Stimulated activated CD4-positive, alpha-beta T cell treated with anti-CD3 and anti-CD28 coated beads, Interleukin-2, amount 100 ng/mL, for 4 hours (primary cell): ENCODE results near the gene NOL6.
"Not testable (repeated sequence)": the region's sequence is repeated elsewhere in the genome, so short reads cannot be mapped to it uniquely, and the experiment has no call there.

Experiments
- DNase-seq: peaks from one replicate; pipeline ENCODE4 v3.0.0-alpha.2; 2020; ENCODE audit warnings: low read depth

The NOL6 gene

GRCh38 chr9:33473643-33474352 lies at the start of gene NOL6:
Gene NOL6, minus strand, starts transcription at chr9:33473924. Its CDS starts 82 bp downstream, at chr9:33473842.
- peak; percentile 98 for DNase-seq

- DNase-seq: not testable (repeated sequence)
These were observed 48.1 kb upstream of the NOL6 start for GRCh38 chr9:33521861-33522260.

- not testable (repeated sequence) for DNase-seq
These were observed 44.3 kb upstream of the NOL6 start for GRCh38 chr9:33517934-33518577.

DNA sequence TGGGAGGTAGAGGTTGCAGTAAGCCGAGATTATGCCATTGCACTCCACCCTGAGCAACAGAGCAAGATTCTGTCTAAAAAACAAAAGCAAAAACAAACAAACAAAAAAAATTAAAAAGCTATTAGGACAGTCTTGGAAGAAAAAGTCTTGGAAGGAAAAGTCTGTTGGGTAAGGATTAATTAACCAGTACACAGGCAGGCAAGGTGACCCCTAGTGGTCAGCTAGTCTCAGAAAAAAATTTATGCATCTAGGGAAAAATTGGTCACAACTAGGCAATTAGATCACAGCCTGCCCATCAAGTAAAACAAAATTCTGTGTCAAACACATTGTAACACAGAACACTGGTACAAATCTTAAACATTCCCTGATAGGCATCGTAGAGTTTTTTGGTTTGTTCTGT lies 43.6 kb upstream of the NOL6 start:
- no peak for DNase-seq

DNA sequence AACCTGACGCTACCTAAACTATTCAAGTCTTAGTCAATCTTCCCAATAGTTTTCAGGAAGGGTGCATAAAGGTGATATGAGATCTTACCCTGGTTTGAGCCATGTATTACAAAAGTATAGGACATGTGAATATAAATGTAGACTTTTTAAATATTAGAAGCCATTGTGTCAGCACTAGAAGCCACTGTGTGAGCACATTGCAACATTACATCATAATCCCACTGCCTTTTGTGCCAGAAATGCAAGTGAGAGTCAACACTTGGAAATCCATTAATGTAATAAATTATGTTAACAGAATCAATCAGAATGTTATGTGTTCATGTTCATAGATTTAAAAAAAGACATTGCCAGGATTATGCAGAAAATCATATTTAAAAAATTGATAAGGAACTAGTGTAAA lies 42.7 kb upstream of the NOL6 start:
- not testable (repeated sequence) for DNase-seq

DNA sequence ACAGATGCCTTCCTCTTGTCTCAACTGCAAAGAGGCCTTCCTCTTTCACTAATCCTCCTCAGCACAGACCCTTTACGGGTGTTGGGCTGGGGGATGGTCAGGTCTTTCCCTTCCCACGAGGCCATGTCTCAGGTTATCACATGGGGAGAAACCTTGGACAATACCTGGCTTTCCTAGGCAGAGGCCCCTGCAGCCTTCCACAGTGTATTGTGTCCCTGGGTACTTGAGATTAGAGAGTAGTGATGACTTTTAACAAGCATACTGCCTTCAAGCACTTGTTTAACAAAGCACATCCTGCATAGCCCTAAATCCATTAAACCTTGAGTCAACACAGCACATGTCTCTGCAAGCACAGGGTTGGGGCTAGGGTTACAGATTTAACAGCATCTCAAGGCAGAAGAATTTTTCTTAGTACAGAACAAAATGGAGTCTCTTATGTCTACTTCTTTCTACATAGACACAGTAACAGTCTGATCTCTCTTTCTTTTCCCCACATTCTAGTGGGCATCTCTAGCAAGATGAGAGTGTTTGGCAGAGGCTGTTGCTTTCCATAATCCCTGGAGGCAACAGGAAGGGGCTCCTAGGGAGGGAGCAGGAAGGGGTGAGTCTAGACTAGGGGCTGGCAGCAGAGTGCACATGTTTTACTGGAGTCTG lies 41.7 kb upstream of the NOL6 start:
- not testable (repeated sequence) for DNase-seq

- not testable (repeated sequence) for DNase-seq
These were observed 38.8 kb upstream of the NOL6 start for GRCh38 chr9:33512535-33512934.

DNA sequence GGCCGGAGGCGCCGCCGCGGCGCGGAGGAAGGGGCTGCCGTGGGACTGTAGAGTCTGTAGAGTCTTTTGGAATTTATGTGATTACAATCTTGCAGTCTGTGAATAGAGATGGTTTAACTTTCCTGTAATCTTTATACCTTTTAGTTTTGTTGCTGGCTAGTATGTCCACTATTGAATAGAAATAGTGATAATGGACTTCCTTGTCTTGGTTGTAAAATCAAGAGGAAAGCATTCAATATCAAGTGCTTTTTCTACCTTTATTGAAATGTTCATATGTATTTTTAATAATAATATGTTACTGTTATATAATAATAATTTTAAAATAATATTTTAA lies 37.4 kb upstream of the NOL6 start:
- DNase-seq: not testable (repeated sequence)

DNA sequence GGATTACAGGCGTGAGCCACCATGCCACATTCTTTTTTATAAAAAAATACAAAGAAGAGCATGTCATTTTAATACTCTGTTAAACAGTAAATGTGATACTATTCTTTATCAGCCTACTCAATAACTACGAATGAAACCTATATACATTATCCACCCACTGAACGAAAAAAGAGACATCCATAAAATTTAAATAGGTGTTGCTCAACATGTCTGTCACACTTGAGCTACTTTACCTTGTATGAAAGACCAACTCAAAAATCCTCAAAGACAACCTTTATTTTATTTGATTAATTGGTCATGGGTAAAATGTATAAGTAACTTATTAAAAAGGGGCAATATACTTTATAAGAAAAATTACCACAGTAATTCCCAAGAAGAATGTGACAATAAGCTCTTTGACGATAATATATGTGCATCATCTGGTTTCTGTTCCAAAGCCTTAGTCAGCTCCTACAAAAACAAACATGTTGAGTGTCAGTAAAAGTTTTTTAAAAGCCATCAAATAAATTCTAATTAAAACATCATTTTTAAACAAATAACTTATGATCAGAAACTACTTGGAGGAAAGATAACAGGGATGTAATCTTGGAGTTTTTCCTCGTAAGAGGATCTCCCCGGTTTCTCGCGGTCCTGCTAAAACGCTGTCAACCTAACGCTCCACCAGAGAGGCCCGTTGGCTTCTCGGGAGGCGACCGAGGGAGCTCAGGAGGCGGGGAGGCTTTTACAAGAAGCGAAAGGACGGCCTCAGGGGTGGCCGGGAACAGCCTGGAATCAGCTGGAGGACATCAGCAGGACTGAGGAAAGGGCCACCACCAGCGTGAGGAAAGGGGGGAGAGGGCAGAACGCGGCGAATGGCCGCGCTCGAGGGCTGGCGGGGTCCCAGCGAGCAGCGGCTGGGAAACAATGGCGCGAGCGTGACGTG lies 36.8 kb upstream of the NOL6 start:
- no peak for DNase-seq

DNA sequence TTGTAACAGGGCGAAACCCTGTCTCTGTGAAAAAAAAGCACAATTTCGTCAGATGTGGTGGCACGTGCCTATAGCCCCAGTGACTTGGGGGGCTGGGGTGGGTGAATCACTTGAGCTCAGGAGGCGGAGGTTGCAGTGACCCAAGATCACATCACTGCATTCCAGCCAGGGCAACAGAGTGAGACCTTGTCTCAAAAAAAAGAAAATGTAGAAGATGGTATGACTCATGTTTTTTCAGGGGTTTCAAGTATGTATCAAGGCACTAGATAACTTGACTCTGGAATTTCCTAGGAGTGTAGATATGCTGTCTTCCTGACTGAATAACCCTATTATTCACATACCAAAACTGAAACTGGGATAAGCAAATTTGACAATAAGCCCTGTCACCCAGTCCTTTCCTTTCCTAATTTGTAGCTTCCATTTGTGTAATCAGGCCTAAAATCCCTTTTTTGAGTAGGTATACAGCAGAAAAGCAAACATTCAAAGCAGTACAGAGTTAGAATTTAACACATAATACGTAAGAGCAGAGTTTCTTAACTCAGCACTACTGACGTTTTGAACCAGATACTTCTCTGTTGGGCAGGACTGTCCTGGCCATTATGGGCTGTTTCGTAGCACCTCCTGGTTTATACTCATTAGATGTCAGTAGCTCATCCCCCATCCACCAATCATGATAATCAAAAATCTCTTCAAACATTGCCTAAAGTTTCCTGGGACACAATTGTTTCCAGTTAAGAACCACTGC lies 33.1 kb upstream of the NOL6 start:
- DNase-seq: no peak

GRCh38 chr9:33498387-33498786 lies 24.7 kb upstream of the NOL6 start:
- no peak for DNase-seq

DNA sequence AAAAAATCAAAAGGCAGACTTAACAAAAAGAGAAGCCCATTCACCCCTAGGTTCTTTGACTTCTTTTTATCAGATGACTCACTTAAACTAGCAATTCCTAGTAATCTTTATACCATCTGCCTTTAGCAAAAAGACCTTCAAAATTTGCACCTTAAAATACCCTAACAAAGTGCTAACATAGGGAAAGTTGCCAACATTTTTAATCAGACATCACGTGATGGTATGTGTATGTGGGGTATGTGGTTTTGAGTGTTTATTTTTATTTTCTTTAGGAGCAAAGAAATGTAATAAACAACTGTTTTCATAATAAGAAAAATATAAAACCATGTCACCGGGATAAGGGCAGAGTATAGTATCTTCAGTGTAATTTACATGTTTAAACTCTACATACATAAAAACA lies 20.1 kb upstream of the NOL6 start:
- not testable (repeated sequence) for DNase-seq

- no peak for DNase-seq
These were observed 15.3 kb upstream of the NOL6 start for GRCh38 chr9:33489066-33489465.

DNA sequence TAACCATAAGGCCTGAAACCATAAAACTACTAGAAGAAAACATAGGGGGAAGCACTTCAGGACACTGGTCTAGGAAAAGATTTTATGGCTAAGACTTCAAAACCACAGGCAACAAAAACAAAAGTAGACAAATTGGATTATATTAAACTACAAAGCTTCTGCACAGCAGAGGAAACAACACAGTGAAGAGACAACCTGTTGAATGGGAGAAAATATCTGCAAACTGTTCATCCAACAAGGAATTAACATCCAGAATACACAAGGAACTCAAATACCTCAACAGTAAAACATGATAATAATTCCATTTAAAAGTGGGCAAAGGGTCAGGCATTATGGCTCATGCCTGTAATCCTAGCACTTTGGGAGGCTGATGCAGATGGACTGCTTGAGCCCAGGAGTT lies 11.6 kb upstream of the NOL6 start:
- DNase-seq: not testable (repeated sequence)

DNA sequence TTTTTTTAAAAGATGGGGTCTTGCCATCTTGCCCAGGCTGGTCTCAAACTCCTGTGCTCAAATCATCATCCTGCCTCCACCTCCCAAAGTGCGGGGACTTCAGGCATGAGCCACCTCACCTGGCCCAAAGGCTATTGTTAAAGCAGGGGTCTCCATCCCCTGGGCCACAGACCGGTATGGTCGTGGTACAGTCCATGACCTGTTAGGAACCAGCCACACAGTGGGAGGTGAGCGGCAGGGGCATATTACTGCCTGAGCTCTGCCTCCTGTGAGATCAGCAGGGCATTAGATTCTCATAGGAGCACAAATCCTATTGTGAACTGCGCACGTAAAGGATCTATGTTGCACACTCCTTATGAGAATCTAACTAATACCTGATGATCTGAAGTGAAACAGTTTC lies 7.3 kb upstream of the NOL6 start:
- DNase-seq: no peak

- DNase-seq: no peak
These were observed 6.4 kb upstream of the NOL6 start for GRCh38 chr9:33480106-33480505.

DNA sequence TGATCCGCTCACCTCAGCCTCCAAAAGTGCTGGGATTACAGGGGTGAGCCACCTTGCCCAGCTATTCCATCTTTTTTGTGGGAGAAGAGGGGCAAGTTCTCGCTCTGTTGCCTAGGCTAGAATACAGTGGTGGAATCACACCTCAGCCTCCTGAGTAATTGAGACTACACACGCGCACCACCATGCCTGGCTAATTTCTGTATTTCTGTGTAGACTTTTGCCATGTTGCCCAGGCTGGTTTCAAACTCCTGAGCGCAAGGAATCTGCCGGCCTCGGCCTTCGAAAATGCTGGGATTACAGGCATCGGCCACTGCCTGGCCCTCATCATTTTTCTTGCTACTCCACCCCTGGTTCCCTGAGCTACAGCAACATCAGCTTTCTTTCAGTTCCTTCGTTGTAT lies 2.8 kb upstream of the NOL6 start:
- no peak for DNase-seq

- DNase-seq: no peak
These were observed 1.6 kb upstream of the NOL6 start for GRCh38 chr9:33475357-33475756.

DNA sequence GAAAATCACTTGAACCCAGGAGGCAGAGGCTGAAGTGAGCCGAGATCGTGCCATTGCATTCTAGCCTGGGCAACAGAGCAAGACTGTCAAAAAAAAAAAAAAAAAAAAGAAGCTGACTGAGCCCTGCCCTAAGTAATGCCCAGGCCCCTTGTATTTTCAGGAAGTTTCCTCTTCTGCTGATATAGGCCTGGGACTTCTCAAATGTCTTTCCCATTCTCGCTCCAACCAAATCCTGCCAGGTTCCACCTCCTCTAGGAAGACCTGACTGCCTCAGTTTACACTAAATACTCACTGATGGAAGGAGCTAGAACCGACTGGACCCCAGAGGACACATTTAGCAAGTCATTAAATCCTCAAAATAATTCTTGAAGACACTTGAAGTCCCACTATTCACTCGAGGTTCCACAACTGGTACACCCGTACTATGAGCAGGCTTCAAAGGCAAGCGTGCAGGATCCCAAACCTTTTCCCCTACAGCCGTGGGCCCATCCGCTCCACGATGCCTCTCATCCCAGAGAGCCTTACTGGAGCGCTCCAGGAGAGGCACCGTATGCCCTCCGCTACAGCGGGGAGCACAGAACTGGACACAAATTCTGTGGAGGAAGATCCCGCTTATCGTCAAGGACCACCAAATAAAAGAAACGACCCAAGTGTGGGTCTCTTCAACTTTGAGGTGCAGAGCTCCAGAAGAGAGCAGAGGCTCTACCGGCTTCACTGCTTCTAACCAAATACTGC lies 676 bp downstream of the NOL6 start:
- DNase-seq: no peak

DNA sequence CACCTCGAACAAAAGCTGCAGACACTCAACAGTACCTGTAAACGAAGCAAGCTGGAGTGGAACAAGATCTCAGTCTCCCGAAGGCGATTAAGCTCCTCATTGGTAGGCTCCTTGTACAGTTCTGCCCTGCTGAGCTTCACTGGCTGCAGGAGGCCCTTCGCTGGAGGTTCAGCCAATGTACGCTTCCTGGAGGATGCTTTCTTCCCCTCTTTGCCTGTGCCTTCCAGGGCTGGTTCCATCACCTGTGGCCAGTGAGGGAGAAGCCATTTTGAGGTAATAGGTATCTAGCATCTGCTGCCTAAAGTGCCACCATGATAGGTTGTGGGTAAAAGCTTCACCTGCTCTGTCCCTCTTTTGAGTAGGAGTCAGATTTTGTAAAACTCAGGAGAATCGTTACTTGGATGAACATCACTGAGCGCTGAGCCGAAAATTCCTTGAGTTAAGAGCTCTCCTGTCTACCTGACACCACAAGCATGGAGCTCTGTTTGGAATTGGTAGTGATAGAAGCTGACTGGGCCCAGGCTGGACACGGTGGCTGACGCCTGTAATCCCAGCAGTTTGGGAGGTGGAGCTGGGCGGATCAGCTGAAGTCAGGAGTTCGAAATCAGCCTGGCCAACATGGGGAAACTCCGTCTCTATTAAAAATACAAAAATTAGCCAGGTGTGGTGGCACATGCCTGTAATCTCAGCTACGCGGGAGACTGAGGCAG lies 1.4 kb downstream of the NOL6 start:
- no peak for DNase-seq
